ENCODE results near the gene SLC30A10.
"Not testable (repeated sequence)": the region's sequence is repeated elsewhere in the genome, so short reads cannot be mapped to it uniquely, and the experiment has no call there.

Gene SLC30A10

GRCh38 chr1:219927956-219928790 lies at the start of gene SLC30A10:
Gene SLC30A10 (minus strand): TSS chr1:219928557. CDS start chr1:219928440, 117 bp downstream.
- DNase-seq (ENCODE audit: low read depth): no peak

GRCh38 chr1:219973213-219973612 lies 44.9 kb upstream of the SLC30A10 start:
- no peak for DNase-seq (ENCODE audit: low read depth)

- no peak for DNase-seq (ENCODE audit: low read depth)
Observed at GRCh38 chr1:219967361-219967760, 39.0 kb upstream of the SLC30A10 start.

GRCh38 chr1:219966071-219966349 lies 37.7 kb upstream of the SLC30A10 start:
- DNase-seq (ENCODE audit: low read depth): no peak

- DNase-seq (ENCODE audit: low read depth): no peak
Observed at GRCh38 chr1:219965285-219966070, 37.1 kb upstream of the SLC30A10 start.

GRCh38 chr1:219963432-219963831 lies 35.1 kb upstream of the SLC30A10 start:
- DNase-seq (ENCODE audit: low read depth): no peak

GRCh38 chr1:219961684-219962083 lies 33.3 kb upstream of the SLC30A10 start:
- no peak for DNase-seq (ENCODE audit: low read depth)

GRCh38 chr1:219959540-219960203 lies 31.3 kb upstream of the SLC30A10 start:
- no peak for DNase-seq (ENCODE audit: low read depth)

GRCh38 chr1:219958875-219959417 lies 30.6 kb upstream of the SLC30A10 start:
- DNase-seq (ENCODE audit: low read depth): no peak

- no peak for DNase-seq (ENCODE audit: low read depth)
Observed at GRCh38 chr1:219954736-219955421, 26.5 kb upstream of the SLC30A10 start.

GRCh38 chr1:219954052-219954451 lies 25.7 kb upstream of the SLC30A10 start:
- no peak for DNase-seq (ENCODE audit: low read depth)

GRCh38 chr1:219952361-219952760 lies 24.0 kb upstream of the SLC30A10 start:
- no peak for DNase-seq (ENCODE audit: low read depth)

- DNase-seq (ENCODE audit: low read depth): not testable (repeated sequence)
Observed at GRCh38 chr1:219949227-219949626, 20.9 kb upstream of the SLC30A10 start.

GRCh38 chr1:219948766-219949165 lies 20.4 kb upstream of the SLC30A10 start:
- DNase-seq (ENCODE audit: low read depth): not testable (repeated sequence)

GRCh38 chr1:219945795-219946194 lies 17.4 kb upstream of the SLC30A10 start:
- no peak for DNase-seq (ENCODE audit: low read depth)

GRCh38 chr1:219941179-219942118 lies 13.1 kb upstream of the SLC30A10 start:
- no peak for DNase-seq (ENCODE audit: low read depth)

- DNase-seq (ENCODE audit: low read depth): no peak
Observed at GRCh38 chr1:219940707-219941106, 12.3 kb upstream of the SLC30A10 start.

- peak; percentile 8 for DNase-seq (ENCODE audit: low read depth)
Observed at GRCh38 chr1:219938706-219939105, 10.3 kb upstream of the SLC30A10 start.

- DNase-seq (ENCODE audit: low read depth): not testable (repeated sequence)
Observed at GRCh38 chr1:219933763-219934162, 5.4 kb upstream of the SLC30A10 start.

- no peak for DNase-seq (ENCODE audit: low read depth)
Observed at GRCh38 chr1:219931033-219931432, 2.7 kb upstream of the SLC30A10 start.

GRCh38 chr1:219928791-219929118 lies 398 bp upstream of the SLC30A10 start:
- no peak for DNase-seq (ENCODE audit: low read depth)
